Activated naive CD4-positive, alpha-beta T cell treated with anti-CD3 and anti-CD28 coated beads for 36 hours (primary cell): ENCODE measurements around the gene SECTM1. TPM values are rescaled to one million over a fixed set of nuclear protein-coding genes. Genes with fewer than 3 reads are reported as not detected.

Experiments used
- CTCF ChIA-PET: fragments of 350-600 bp; sonication (Branson Sonifier 250); formaldehyde crosslinking; loops from one replicate; lab custom pipeline; 2021; ENCODE audit warnings: antibody characterized with exemption; lab: Charles Lee
- DNase-seq: peaks from one replicate; pipeline ENCODE4 v3.0.0-alpha.2; 2020
- H3K27ac Mint-ChIP-seq: one replicate; pipeline ENCODE4 v1.8.0; 2021; ENCODE audit warnings: mild to moderate bottlenecking, mixed read lengths
- H3K27me3 Mint-ChIP-seq: one replicate; pipeline ENCODE4 v1.8.0; 2021; ENCODE audit warnings: low read depth, mixed read lengths
- H3K36me3 Mint-ChIP-seq: one replicate; pipeline ENCODE4 v1.8.0; 2021; ENCODE audit warnings: low read depth, mixed read lengths
- H3K4me1 Mint-ChIP-seq: one replicate; pipeline ENCODE4 v1.8.0; 2021; ENCODE audit warnings: low read depth, mixed read lengths
- H3K4me3 Mint-ChIP-seq: one replicate; pipeline ENCODE4 v1.8.0; 2021; ENCODE audit warnings: mild to moderate bottlenecking, moderate library complexity, mixed read lengths
- H3K9me3 Mint-ChIP-seq: one replicate; pipeline ENCODE4 v1.8.0; 2021; ENCODE audit warnings: mixed read lengths
- intact Hi-C: fragments of 100-400 bp; cut with micrococcal nuclease; formaldehyde crosslinking; loops from one replicate; pipeline ENCODE4 v1.15.1; 2023
- total RNA-seq, 2 experiments: library from RNA; stranded (reverse); gene quantifications; one replicate each; pipeline ENCODE4 v1.2.3, GENCODE V29; 2021

Gene SECTM1
- total RNA-seq, 2 experiments from 2014 or later = 2.8 to 3.8 TPM

- H3K36me3 Mint-ChIP-seq = peaks cover 32% of the 10 kb centered on the region
- intact Hi-C loops = loop anchor here (1.0 to 2.0 kb wide), 2 partner anchors 20 to 44 kb away; partner anchors contain the start of gene CD7
- peak overlapping the region; percentile 94 for H3K27ac Mint-ChIP-seq
- DNase-seq = peak; percentile 42
- H3K9me3 Mint-ChIP-seq = no peaks in the 10 kb centered on the region
- peak overlapping the region; percentile 81 for H3K4me3 Mint-ChIP-seq
- peaks cover 47% of the 10 kb centered on the region for H3K4me1 Mint-ChIP-seq
- CTCF ChIA-PET = no interaction called here
- no peaks in the 10 kb centered on the region for H3K27me3 Mint-ChIP-seq
These were observed 60.9 kb downstream of the SECTM1 start for GRCh38 chr17:82272495-82273326.

GRCh38 chr17:82271401-82271800 lies 62.2 kb downstream of the SECTM1 start:
- intact Hi-C loops = no loop called here
- Mint-ChIP-seq H3K9me3 (no peaks in the 10 kb centered on the region), H3K27ac (peak overlapping the region; percentile 46), H3K27me3 (no peaks in the 10 kb centered on the region), H3K36me3 (peaks cover 41% of the 10 kb centered on the region), H3K4me3 (peak overlapping the region; percentile 81), H3K4me1 (peaks cover 58% of the 10 kb centered on the region)
- no peak for DNase-seq
- CTCF ChIA-PET = no interaction called here

Other genes with a start within 250 kb of the SECTM1 start
- 100 to 1,000 TPM; 183 to 195 TPM for gene FASN, start 235.5 kb downstream of the SECTM1 start, total RNA-seq
- 10 to 100 TPM; 40.7 to 43.9 TPM for gene CCDC57, start 120.9 kb downstream of the SECTM1 start, total RNA-seq
- 10 to 100 TPM; 15.2 to 18.3 TPM for gene SLC16A3, start 104.7 kb downstream of the SECTM1 start, total RNA-seq
- gene CSNK1D, start 60.1 kb downstream of the SECTM1 start, total RNA-seq = 100 to 1,000 TPM in 1 of 2 experiments, 10 to 100 TPM in 1; 99.8 to 100 TPM
- gene CD7, start 16.2 kb downstream of the SECTM1 start, total RNA-seq = 100 to 1,000 TPM; 635 to 646 TPM
- under 1 TPM in 1 of 2 experiments, not detected in 1; 0.21 TPM for gene TEX19, start 25.5 kb upstream of the SECTM1 start, total RNA-seq
- not detected for gene UTS2R, start 38.0 kb upstream of the SECTM1 start, total RNA-seq
- gene HEXD, start 84.6 kb upstream of the SECTM1 start, total RNA-seq = 10 to 100 TPM; 22.4 to 26.3 TPM
- 10 to 100 TPM; 31.1 to 32.9 TPM for gene OGFOD3, start 84.8 kb upstream of the SECTM1 start, total RNA-seq
- gene CYBC1, start 117.0 kb upstream of the SECTM1 start, total RNA-seq = 100 to 1,000 TPM; 292 to 294 TPM
- 10 to 100 TPM; 64.2 to 69.3 TPM for gene NARF, start 125.0 kb upstream of the SECTM1 start, total RNA-seq
- gene FOXK2, start 186.0 kb upstream of the SECTM1 start, total RNA-seq = 10 to 100 TPM; 48.8 to 51.4 TPM